HCT116 (cell line): ENCODE data around the gene ACTL7A.

Experiments used
- CEBPB ChIP-seq: IDR thresholded peaks from 2 replicates; pipeline ENCODE4 v1.6.1; 2012; ENCODE audit warnings: low read depth
- EGR1 ChIP-seq: IDR thresholded peaks from 2 replicates; pipeline ENCODE4 v1.6.1; 2012; ENCODE audit warnings: low read depth
- EZH2 ChIP-seq: fragments of 200-600 bp; sonication (generic); IDR thresholded peaks from 2 replicates; pipeline ENCODE4 v1.6.1; 2017; ENCODE audit warnings: antibody characterized with exemption, mixed run types
- EZH2phosphoT487 ChIP-seq: fragments of 200-600 bp; IDR thresholded peaks from 2 replicates; pipeline ENCODE4 v1.6.1; 2018; ENCODE audit warnings: antibody characterized with exemption, borderline replicate concordance
- JUND ChIP-seq: IDR thresholded peaks from 2 replicates; pipeline ENCODE4 v1.6.1; 2012
- POLR2A ChIP-seq: IDR thresholded peaks from 2 replicates; pipeline ENCODE4 v1.7.0; 2011; ENCODE audit warnings: borderline replicate concordance; ENCODE audit not compliant: insufficient read depth, insufficient read length; ENCODE audit errors: extremely low read depth
- POLR2AphosphoS5 ChIP-seq: IDR thresholded peaks from 2 replicates; pipeline ENCODE4 v1.6.1; 2011; ENCODE audit warnings: mild to moderate bottlenecking, low read depth, low read length, moderate library complexity
- RAD21 ChIP-seq: IDR thresholded peaks from 2 replicates; pipeline ENCODE4 v1.6.1; 2012; ENCODE audit warnings: low read depth, mild to moderate bottlenecking
- SIN3A ChIP-seq: IDR thresholded peaks from 2 replicates; pipeline ENCODE4 v1.6.1; 2012; ENCODE audit warnings: low read depth
- ZNF274 ChIP-seq: fragments of 200-500 bp; sonication (Bioruptor generic); IDR thresholded peaks from 2 replicates; pipeline ENCODE4 v1.6.1; 2014; ENCODE audit warnings: mild to moderate bottlenecking, low read depth, low read length, inconsistent platforms
- TF ChIP-seq, protein P1 (sequence below), 3 experiments: fragments of 200-600 bp in 1 of 3; sonication (generic) in 1 of 3; IDR thresholded peaks in 2 of 3; conservative IDR thresholded peaks in 1 of 3; 2 replicates each; pipeline ENCODE4 v1.5.1; 2012 to 2017; ENCODE audit warnings: low read depth in 2 of 3, low read length in 2 of 3, antibody characterized with exemption in 1 of 3, borderline replicate concordance in 1 of 3, control low read depth in 1 of 3, mild to moderate bottlenecking in 1 of 3, mixed read lengths in 1 of 3, mixed run types in 1 of 3, moderate library complexity in 1 of 3; ENCODE audit not compliant: insufficient read depth in 1 of 3
- TF ChIP-seq, protein P2 (sequence below): IDR thresholded peaks from 2 replicates; pipeline ENCODE4 v1.6.1; 2012; ENCODE audit warnings: low read depth
- TF ChIP-seq, protein P3 (sequence below): IDR thresholded peaks from 2 replicates; pipeline ENCODE4 v1.6.1; 2012
- TF ChIP-seq, protein P4 (sequence below): IDR thresholded peaks from 2 replicates; pipeline ENCODE4 v1.6.1; 2011; ENCODE audit warnings: mild to moderate bottlenecking, low read length, moderate library complexity; ENCODE audit not compliant: insufficient replicate concordance; ENCODE audit errors: extremely low read depth

DNA sequence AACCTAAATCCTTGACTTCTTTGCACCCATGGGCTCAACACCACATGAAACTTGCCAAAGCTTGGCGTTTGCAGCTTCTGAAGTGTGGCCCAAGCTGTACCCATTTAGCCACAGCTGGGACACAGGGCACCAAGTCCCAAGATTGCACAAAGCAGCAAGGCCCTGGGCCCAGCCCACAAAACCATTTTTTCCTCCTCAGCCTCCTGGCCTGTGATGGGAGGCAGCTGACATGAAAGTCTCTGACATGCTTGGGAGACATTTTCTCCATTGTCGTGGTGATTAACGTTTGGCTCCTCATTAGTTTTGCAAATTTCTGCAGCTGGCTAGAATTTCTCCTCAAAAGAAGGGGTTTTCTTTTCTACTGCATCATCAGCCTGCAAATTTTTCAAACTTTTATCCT, 38.2 kb upstream of the ACTL7A start:
- TF ChIP-seq ZNF274 = no peak
- TF ChIP-seq, protein P1, sequence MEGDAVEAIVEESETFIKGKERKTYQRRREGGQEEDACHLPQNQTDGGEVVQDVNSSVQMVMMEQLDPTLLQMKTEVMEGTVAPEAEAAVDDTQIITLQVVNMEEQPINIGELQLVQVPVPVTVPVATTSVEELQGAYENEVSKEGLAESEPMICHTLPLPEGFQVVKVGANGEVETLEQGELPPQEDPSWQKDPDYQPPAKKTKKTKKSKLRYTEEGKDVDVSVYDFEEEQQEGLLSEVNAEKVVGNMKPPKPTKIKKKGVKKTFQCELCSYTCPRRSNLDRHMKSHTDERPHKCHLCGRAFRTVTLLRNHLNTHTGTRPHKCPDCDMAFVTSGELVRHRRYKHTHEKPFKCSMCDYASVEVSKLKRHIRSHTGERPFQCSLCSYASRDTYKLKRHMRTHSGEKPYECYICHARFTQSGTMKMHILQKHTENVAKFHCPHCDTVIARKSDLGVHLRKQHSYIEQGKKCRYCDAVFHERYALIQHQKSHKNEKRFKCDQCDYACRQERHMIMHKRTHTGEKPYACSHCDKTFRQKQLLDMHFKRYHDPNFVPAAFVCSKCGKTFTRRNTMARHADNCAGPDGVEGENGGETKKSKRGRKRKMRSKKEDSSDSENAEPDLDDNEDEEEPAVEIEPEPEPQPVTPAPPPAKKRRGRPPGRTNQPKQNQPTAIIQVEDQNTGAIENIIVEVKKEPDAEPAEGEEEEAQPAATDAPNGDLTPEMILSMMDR (IDR thresholded peaks at IDR 0.05 in 2 of 3, conservative IDR thresholded peaks at IDR 0.05 in 1 of 3; ENCODE audit: borderline replicate concordance in 1 of 3, insufficient read depth in 1 of 3, low read depth in 2 of 3, low read length in 2 of 3) = no peak
- TF ChIP-seq, protein P2, sequence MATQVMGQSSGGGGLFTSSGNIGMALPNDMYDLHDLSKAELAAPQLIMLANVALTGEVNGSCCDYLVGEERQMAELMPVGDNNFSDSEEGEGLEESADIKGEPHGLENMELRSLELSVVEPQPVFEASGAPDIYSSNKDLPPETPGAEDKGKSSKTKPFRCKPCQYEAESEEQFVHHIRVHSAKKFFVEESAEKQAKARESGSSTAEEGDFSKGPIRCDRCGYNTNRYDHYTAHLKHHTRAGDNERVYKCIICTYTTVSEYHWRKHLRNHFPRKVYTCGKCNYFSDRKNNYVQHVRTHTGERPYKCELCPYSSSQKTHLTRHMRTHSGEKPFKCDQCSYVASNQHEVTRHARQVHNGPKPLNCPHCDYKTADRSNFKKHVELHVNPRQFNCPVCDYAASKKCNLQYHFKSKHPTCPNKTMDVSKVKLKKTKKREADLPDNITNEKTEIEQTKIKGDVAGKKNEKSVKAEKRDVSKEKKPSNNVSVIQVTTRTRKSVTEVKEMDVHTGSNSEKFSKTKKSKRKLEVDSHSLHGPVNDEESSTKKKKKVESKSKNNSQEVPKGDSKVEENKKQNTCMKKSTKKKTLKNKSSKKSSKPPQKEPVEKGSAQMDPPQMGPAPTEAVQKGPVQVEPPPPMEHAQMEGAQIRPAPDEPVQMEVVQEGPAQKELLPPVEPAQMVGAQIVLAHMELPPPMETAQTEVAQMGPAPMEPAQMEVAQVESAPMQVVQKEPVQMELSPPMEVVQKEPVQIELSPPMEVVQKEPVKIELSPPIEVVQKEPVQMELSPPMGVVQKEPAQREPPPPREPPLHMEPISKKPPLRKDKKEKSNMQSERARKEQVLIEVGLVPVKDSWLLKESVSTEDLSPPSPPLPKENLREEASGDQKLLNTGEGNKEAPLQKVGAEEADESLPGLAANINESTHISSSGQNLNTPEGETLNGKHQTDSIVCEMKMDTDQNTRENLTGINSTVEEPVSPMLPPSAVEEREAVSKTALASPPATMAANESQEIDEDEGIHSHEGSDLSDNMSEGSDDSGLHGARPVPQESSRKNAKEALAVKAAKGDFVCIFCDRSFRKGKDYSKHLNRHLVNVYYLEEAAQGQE = no peak
- TF ChIP-seq JUND = no peak
- TF ChIP-seq SIN3A = no peak
- no peak for TF ChIP-seq EZH2phosphoT487
- TF ChIP-seq POLR2AphosphoS5 = no peak
- TF ChIP-seq POLR2A = no peak
- TF ChIP-seq CEBPB = no peak
- no peak for TF ChIP-seq EGR1
- TF ChIP-seq, protein P3, sequence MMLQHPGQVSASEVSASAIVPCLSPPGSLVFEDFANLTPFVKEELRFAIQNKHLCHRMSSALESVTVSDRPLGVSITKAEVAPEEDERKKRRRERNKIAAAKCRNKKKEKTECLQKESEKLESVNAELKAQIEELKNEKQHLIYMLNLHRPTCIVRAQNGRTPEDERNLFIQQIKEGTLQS = no peak
- no peak for TF ChIP-seq EZH2
- TF ChIP-seq RAD21 = no peak
- TF ChIP-seq, protein P4, sequence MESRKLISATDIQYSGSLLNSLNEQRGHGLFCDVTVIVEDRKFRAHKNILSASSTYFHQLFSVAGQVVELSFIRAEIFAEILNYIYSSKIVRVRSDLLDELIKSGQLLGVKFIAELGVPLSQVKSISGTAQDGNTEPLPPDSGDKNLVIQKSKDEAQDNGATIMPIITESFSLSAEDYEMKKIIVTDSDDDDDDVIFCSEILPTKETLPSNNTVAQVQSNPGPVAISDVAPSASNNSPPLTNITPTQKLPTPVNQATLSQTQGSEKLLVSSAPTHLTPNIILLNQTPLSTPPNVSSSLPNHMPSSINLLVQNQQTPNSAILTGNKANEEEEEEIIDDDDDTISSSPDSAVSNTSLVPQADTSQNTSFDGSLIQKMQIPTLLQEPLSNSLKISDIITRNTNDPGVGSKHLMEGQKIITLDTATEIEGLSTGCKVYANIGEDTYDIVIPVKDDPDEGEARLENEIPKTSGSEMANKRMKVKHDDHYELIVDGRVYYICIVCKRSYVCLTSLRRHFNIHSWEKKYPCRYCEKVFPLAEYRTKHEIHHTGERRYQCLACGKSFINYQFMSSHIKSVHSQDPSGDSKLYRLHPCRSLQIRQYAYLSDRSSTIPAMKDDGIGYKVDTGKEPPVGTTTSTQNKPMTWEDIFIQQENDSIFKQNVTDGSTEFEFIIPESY = no peak
